IMR-90 (cell line): Measurements from ENCODE around the gene BRPF3. TPM values are rescaled to one million over a fixed set of nuclear protein-coding genes. Genes with fewer than 3 reads are reported as not detected.

Experiments
- ATAC-seq: fragments of 200-7000 bp; cut with Tn5 transposase; 2 replicates; pipeline ENCODE4 v1.9.1; 2020; ENCODE audit warnings: low read depth, mild to moderate bottlenecking, moderate library complexity
- BruUV-seq: library from RNA; stranded (reverse); fragments of 400-500 nt; replicated peaks from 2 replicates; lab custom pipeline; 2021; lab: Mats Ljungman, UMichigan
- CTCF ChIA-PET: fragments of 300-600 bp; formaldehyde crosslinking; extraction: SDS; loops from one replicate; lab custom pipeline; 2021; ENCODE audit warnings: antibody characterized with exemption; lab: Yijun Ruan, JAX
- POLR2A ChIA-PET: fragments of 300-600 bp; sonication (Branson Sonifier 250); formaldehyde crosslinking; loops from one replicate; lab custom pipeline; 2022; ENCODE audit warnings: antibody characterized with exemption; ENCODE audit not compliant: unreplicated experiment; lab: Charles Lee
- DNase-seq: peaks from one replicate; pipeline ENCODE4 v3.0.0; 2013
- H2AFZ ChIP-seq: replicated peaks from 2 replicates; pipeline ENCODE3; 2013; ENCODE audit warnings: low read length, mild to moderate bottlenecking; ENCODE audit not compliant: poor library complexity
- H2AK5ac ChIP-seq: 2 replicates; pipeline ENCODE4 v1.6.1; 2013; ENCODE audit warnings: low read depth, low read length, inconsistent platforms
- H2AK9ac ChIP-seq: replicated peaks from 2 replicates; pipeline ENCODE3; 2013; ENCODE audit warnings: mild to moderate bottlenecking, low read depth, low read length, moderate library complexity; ENCODE audit not compliant: poor library complexity
- H2BK120ac ChIP-seq: 2 replicates; pipeline ENCODE4 v1.6.1; 2013; ENCODE audit warnings: low read depth, low read length, inconsistent platforms
- H2BK15ac ChIP-seq: 3 replicates; pipeline ENCODE4 v1.6.1; 2013; ENCODE audit warnings: low read depth, low read length, inconsistent platforms
- H2BK20ac ChIP-seq: 2 replicates; pipeline ENCODE4 v1.6.1; 2013; ENCODE audit warnings: low read depth, mild to moderate bottlenecking, inconsistent platforms, low read length, moderate library complexity
- H2BK5ac ChIP-seq: 2 replicates; pipeline ENCODE4 v1.6.1; 2013; ENCODE audit warnings: mild to moderate bottlenecking, low read depth, low read length, inconsistent platforms; ENCODE audit not compliant: poor library complexity, severe bottlenecking
- H3K14ac ChIP-seq: replicated peaks from 2 replicates; pipeline ENCODE4 v1.6.1; 2013; ENCODE audit warnings: low read depth, low read length, inconsistent platforms
- H3K18ac ChIP-seq: 2 replicates; pipeline ENCODE4 v1.6.1; 2013; ENCODE audit warnings: low read depth, low read length, control low read depth
- H3K23ac ChIP-seq: 2 replicates; pipeline ENCODE4 v1.6.1; 2013; ENCODE audit warnings: low read depth, low read length, inconsistent platforms
- H3K27ac ChIP-seq: 2 replicates; pipeline ENCODE4 v1.5.1; 2013; ENCODE audit warnings: mild to moderate bottlenecking, control low read depth, low read length; ENCODE audit not compliant: insufficient read depth
- H3K27me3 ChIP-seq: 2 replicates; pipeline ENCODE4 v1.6.1; 2013; ENCODE audit warnings: low read length; ENCODE audit not compliant: control insufficient read depth, insufficient read depth
- H3K36me3 ChIP-seq: 2 replicates; pipeline ENCODE4 v1.6.1; 2013; ENCODE audit warnings: low read length, mixed read lengths; ENCODE audit not compliant: control insufficient read depth, insufficient read depth
- H3K4ac ChIP-seq: 2 replicates; pipeline ENCODE4 v1.6.1; 2013; ENCODE audit warnings: low read depth, low read length, inconsistent platforms
- H3K4me1 ChIP-seq: 2 replicates; pipeline ENCODE4 v1.6.1; 2013; ENCODE audit warnings: low read length, mixed read lengths; ENCODE audit not compliant: control insufficient read depth, insufficient read depth
- H3K4me2 ChIP-seq: 2 replicates; pipeline ENCODE4 v1.6.1; 2013; ENCODE audit warnings: low read depth, mild to moderate bottlenecking, control low read depth, low read length, moderate library complexity
- H3K4me3 ChIP-seq: 2 replicates; pipeline ENCODE4 v1.5.1; 2013; ENCODE audit warnings: low read depth, mild to moderate bottlenecking, control low read depth, low read length, moderate library complexity; ENCODE audit not compliant: insufficient read depth
- H3K56ac ChIP-seq: 2 replicates; pipeline ENCODE4 v1.6.1; 2013; ENCODE audit warnings: low read length, inconsistent platforms; ENCODE audit not compliant: insufficient read depth; ENCODE audit errors: extremely low read depth
- H3K79me1 ChIP-seq, 2 experiments: 2 replicates each; pipeline ENCODE4 v1.6.1; 2013; ENCODE audit warnings: low read length in 2 of 2, inconsistent platforms in 1 of 2, low read depth in 1 of 2
- H3K9ac ChIP-seq: 2 replicates; pipeline ENCODE4 v1.6.1; 2013; ENCODE audit warnings: low read depth, low read length, control low read depth
- H3K9me1 ChIP-seq: 2 replicates; pipeline ENCODE4 v1.6.1; 2013; ENCODE audit warnings: low read length, inconsistent platforms; ENCODE audit not compliant: insufficient read depth
- H3K9me3 ChIP-seq: 2 replicates; pipeline ENCODE4 v1.6.1; 2013; ENCODE audit warnings: low read length; ENCODE audit not compliant: control insufficient read depth, insufficient read depth
- H4K20me1 ChIP-seq: 2 replicates; pipeline ENCODE4 v1.6.1; 2013; ENCODE audit warnings: low read length, inconsistent platforms; ENCODE audit not compliant: insufficient read depth
- H4K5ac ChIP-seq: 2 replicates; pipeline ENCODE4 v1.6.1; 2013; ENCODE audit warnings: mild to moderate bottlenecking, low read depth, low read length, control low read depth
- H4K8ac ChIP-seq, 2 experiments: 2 replicates each; pipeline ENCODE4 v1.6.1; 2013; ENCODE audit warnings: low read depth in 2 of 2, low read length in 2 of 2, control low read depth in 1 of 2, inconsistent platforms in 1 of 2
- H4K91ac ChIP-seq: 2 replicates; pipeline ENCODE4 v1.6.1; 2013; ENCODE audit warnings: low read depth, low read length, inconsistent platforms; ENCODE audit not compliant: insufficient read depth
- BHLHE40 ChIP-seq: fragments of 150-350 bp; IDR thresholded peaks from 2 replicates; pipeline ENCODE4 v1.6.1; 2016; ENCODE audit warnings: mild to moderate bottlenecking, low read depth, low read length
- CEBPB ChIP-seq: IDR thresholded peaks from 2 replicates; pipeline ENCODE4 v1.6.1; 2012; ENCODE audit warnings: low read depth, low read length, improper control_type of control experiment
- CHD1 ChIP-seq: IDR thresholded peaks from 2 replicates; pipeline ENCODE4 v1.6.1; 2012; ENCODE audit warnings: low read depth, low read length, improper control_type of control experiment
- FOS ChIP-seq: fragments of 150-350 bp; IDR thresholded peaks from 2 replicates; pipeline ENCODE4 v1.6.1; 2016; ENCODE audit warnings: low read depth, low read length
- MAFK ChIP-seq: IDR thresholded peaks from 2 replicates; pipeline ENCODE4 v1.6.1; 2012; ENCODE audit warnings: low read depth, low read length, improper control_type of control experiment
- MAZ ChIP-seq: IDR thresholded peaks from 2 replicates; pipeline ENCODE4 v1.6.1; 2012; ENCODE audit warnings: low read depth, mild to moderate bottlenecking, low read length, improper control_type of control experiment, moderate library complexity, borderline replicate concordance
- MXI1 ChIP-seq: IDR thresholded peaks from 2 replicates; pipeline ENCODE4 v1.6.1; 2012; ENCODE audit warnings: low read depth, mild to moderate bottlenecking, low read length, moderate library complexity, borderline replicate concordance
- NFE2L2 ChIP-seq: fragments of 150-350 bp; IDR thresholded peaks from 2 replicates; pipeline ENCODE4 v1.6.1; 2016; ENCODE audit warnings: low read depth, mild to moderate bottlenecking, low read length
- POLR2A ChIP-seq: IDR thresholded peaks from 2 replicates; pipeline ENCODE4 v1.6.1; 2012; ENCODE audit warnings: mild to moderate bottlenecking, low read depth, low read length
- RAD21 ChIP-seq: IDR thresholded peaks from 2 replicates; pipeline ENCODE4 v1.6.1; 2012; ENCODE audit warnings: low read length, improper control_type of control experiment
- RCOR1 ChIP-seq: IDR thresholded peaks from 2 replicates; pipeline ENCODE4 v1.6.1; 2012; ENCODE audit warnings: mild to moderate bottlenecking, low read length, improper control_type of control experiment; ENCODE audit not compliant: insufficient replicate concordance
- RFX5 ChIP-seq: IDR thresholded peaks from 2 replicates; pipeline ENCODE4 v1.8.0; 2012; ENCODE audit warnings: low read depth, mild to moderate bottlenecking, low read length, moderate library complexity
- SMC3 ChIP-seq: fragments of 150-350 bp; IDR thresholded peaks from 2 replicates; pipeline ENCODE4 v1.6.1; 2016; ENCODE audit warnings: low read depth, mild to moderate bottlenecking, antibody characterized with exemption, low read length, moderate library complexity
- WGBS, 2 experiments: methylation state at CpG; one replicate each; pipeline versions ENCODE4 v1.1.5 to v1.1.7; 2013; ENCODE audit warnings: missing lambda C conversion rate in 2 of 2; ENCODE audit not compliant: insufficient read length in 1 of 2; ENCODE audit errors: extremely low coverage in 2 of 2; 5-methylcytosine and 5-hydroxymethylcytosine counted together
- dilution Hi-C: fragments of 300-500 bp; cut with HindIII; formaldehyde crosslinking; loops from one replicate; pipeline ENCODE4 v1.14.3; 2018; ENCODE audit warnings: low sequenced_read_pairs; ENCODE audit not compliant: unreplicated experiment
- in situ Hi-C: fragments of 300-500 bp; cut with MboI; formaldehyde crosslinking; loops from 3 replicates; pipeline ENCODE4 v1.14.3; 2019; ENCODE audit warnings: low sequenced_read_pairs, inconsistent platforms, mixed read lengths
- intact Hi-C: fragments of 100-400 bp; cut with micrococcal nuclease; formaldehyde crosslinking; loops from 2 replicates; pipeline ENCODE4 v1.10.0; 2022
- polyA plus RNA-seq, 3 experiments: library from polyadenylated mRNA; depleted of rRNA; stranded (reverse); fragments of >200 nt; gene quantifications; 2 replicates each; pipeline ENCODE4 v1.2.3, GENCODE V29; 2012; ENCODE audit warnings: low replicate concordance in 1 of 3
- total RNA-seq: library from RNA; depleted of rRNA; stranded (reverse); fragments of >200 nt; gene quantifications from 2 replicates; pipeline ENCODE4 v1.2.3, GENCODE V29; 2012
- TF ChIP-seq, protein P1 (sequence below): conservative IDR thresholded peaks from 2 replicates; pipeline ENCODE4 v1.5.1; 2012; ENCODE audit warnings: mild to moderate bottlenecking, low read depth, low read length, improper control_type of control experiment
- TF ChIP-seq, protein P2 (sequence below): fragments of 150-350 bp; IDR thresholded peaks from 2 replicates; pipeline ENCODE4 v1.6.1; 2016; ENCODE audit warnings: low read depth, mild to moderate bottlenecking, low read length, moderate library complexity, borderline replicate concordance
- TF ChIP-seq, protein P3 (sequence below): fragments of 150-350 bp; IDR thresholded peaks from 2 replicates; pipeline ENCODE4 v1.6.1; 2017; ENCODE audit warnings: mild to moderate bottlenecking, antibody characterized with exemption, low read length, low read depth

The BRPF3 gene
- total and polyA plus RNA-seq, 2 of the 4 experiments (the other 2 are of a cell fraction), result 10.2 to 17.2 TPM

DNA sequence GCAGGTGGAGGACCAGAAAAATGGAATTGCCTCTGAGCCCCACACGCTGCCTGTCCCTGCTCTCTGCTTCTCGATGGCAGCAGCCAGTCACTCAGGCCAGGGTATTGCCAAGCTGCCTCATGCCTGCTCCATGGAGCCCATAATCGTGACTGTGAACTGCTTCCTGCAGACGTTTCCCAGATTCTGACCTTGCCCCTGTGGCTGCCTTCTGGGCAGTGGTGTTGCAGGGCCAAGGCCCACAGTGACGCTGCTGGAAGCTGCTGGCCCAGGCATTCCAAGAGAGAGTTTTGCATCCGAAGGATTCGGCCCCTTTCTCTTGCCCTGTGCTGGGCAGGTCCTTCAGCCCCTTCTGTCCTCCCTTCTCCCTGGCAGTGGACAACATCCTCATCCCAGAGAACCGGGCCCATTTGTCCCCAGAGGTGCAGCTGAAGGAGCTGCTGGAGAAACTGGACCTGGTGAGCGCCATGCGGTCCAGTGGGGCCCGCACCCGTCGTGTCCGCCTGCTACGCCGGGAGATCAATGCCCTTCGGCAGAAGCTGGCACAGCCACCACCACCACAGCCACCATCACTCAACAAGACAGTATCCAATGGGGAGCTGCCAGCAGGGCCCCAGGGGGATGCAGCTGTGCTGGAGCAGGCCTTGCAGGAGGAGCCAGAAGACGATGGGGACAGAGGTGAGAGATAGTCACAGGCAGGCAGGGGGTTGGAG lies 14.5 kb downstream of the BRPF3 start:
- Histone ChIP-seq H4K5ac (no peak overlapping the region), H3K4me1 (no peaks in the 10 kb centered on the region), H2AK9ac (no peak overlapping the region), H3K14ac (no peak overlapping the region), H2BK20ac (no peak overlapping the region), H2BK5ac (no peak overlapping the region), H3K56ac (no peak overlapping the region), H3K27me3 (no peaks in the 10 kb centered on the region), H2AK5ac (no peak overlapping the region), H3K36me3 (peaks cover 66% of the 10 kb centered on the region), H4K8ac (no peak overlapping the region), H3K9ac (no peak overlapping the region), H2BK15ac (no peak overlapping the region), H3K79me1 (peaks cover 22 to 45% of the 10 kb centered on the region in 2 experiments), H4K91ac (no peak overlapping the region), H3K9me1 (peaks cover 4% of the 10 kb centered on the region), H3K23ac (no peak overlapping the region), H3K27ac (no peak overlapping the region), H4K20me1 (peaks cover 4% of the 10 kb centered on the region; the same call in 1 of the 2 replicates), H3K18ac (no peak overlapping the region), H3K9me3 (no peaks in the 10 kb centered on the region), H3K4ac (no peak overlapping the region), H2AFZ (no peak overlapping the region), H3K4me3 (no peak overlapping the region), H3K4me2 (no peak overlapping the region), H2BK120ac (no peak overlapping the region)
- DNase-seq (no peak), ATAC-seq (no peak)
- dilution Hi-C loops (no loop called here), in situ Hi-C loops (no loop called here), intact Hi-C loops (no loop called here)
- POLR2A ChIA-PET, result no interaction called here
- no TSS peak for BruUV-seq
- WGBS, 2 experiments, result 93% methylated on average over 6 of the region's 18 CpGs; no CpG with 5 or more reads in 1 of the 2 experiments
- TF ChIP-seq, protein P1, sequence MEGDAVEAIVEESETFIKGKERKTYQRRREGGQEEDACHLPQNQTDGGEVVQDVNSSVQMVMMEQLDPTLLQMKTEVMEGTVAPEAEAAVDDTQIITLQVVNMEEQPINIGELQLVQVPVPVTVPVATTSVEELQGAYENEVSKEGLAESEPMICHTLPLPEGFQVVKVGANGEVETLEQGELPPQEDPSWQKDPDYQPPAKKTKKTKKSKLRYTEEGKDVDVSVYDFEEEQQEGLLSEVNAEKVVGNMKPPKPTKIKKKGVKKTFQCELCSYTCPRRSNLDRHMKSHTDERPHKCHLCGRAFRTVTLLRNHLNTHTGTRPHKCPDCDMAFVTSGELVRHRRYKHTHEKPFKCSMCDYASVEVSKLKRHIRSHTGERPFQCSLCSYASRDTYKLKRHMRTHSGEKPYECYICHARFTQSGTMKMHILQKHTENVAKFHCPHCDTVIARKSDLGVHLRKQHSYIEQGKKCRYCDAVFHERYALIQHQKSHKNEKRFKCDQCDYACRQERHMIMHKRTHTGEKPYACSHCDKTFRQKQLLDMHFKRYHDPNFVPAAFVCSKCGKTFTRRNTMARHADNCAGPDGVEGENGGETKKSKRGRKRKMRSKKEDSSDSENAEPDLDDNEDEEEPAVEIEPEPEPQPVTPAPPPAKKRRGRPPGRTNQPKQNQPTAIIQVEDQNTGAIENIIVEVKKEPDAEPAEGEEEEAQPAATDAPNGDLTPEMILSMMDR, result no peak
- TF ChIP-seq, protein P2, sequence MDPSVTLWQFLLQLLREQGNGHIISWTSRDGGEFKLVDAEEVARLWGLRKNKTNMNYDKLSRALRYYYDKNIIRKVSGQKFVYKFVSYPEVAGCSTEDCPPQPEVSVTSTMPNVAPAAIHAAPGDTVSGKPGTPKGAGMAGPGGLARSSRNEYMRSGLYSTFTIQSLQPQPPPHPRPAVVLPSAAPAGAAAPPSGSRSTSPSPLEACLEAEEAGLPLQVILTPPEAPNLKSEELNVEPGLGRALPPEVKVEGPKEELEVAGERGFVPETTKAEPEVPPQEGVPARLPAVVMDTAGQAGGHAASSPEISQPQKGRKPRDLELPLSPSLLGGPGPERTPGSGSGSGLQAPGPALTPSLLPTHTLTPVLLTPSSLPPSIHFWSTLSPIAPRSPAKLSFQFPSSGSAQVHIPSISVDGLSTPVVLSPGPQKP, result no peak
- TF ChIP-seq POLR2A (no peak), SMC3 (no peak), BHLHE40 (no peak), MAFK (no peak), RCOR1 (no peak), CHD1 (no peak), NFE2L2 (no peak), MAZ (no peak), RAD21 (no peak), CEBPB (no peak), RFX5 (no peak), MXI1 (no peak), FOS (no peak)
- TF ChIP-seq, protein P3, sequence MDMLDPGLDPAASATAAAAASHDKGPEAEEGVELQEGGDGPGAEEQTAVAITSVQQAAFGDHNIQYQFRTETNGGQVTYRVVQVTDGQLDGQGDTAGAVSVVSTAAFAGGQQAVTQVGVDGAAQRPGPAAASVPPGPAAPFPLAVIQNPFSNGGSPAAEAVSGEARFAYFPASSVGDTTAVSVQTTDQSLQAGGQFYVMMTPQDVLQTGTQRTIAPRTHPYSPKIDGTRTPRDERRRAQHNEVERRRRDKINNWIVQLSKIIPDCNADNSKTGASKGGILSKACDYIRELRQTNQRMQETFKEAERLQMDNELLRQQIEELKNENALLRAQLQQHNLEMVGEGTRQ, result no peak
- CTCF ChIA-PET, result no interaction called here
